Stimulated activated CD8-positive, alpha-beta memory T cell treated with anti-CD3 and anti-CD28 coated beads, Interleukin-7, amount 100 ng/mL, for 1 hour (primary cell): ENCODE results near the gene ZSWIM3.

ENCODE experiments used
- DNase-seq, 2 donors: peaks; one replicate each; pipeline ENCODE4 v3.0.0-alpha.2; 2020; ENCODE audit warnings: low read depth in 2 of 2

The ZSWIM3 gene

GRCh38 chr20:45833030-45833882 lies 24.2 kb upstream of the ZSWIM3 start, which contains the start of gene SNX21:
Gene SNX21, plus strand, starts transcription at chr20:45833799. Its CDS starts 121 bp downstream, at chr20:45833920.
- DNase-seq, result no peak

- no peak for DNase-seq
Observed at GRCh38 chr20:45833883-45834796, 23.3 kb upstream of the ZSWIM3 start.

GRCh38 chr20:45834797-45835161 lies 22.6 kb upstream of the ZSWIM3 start:
- DNase-seq, result no peak

DNA sequence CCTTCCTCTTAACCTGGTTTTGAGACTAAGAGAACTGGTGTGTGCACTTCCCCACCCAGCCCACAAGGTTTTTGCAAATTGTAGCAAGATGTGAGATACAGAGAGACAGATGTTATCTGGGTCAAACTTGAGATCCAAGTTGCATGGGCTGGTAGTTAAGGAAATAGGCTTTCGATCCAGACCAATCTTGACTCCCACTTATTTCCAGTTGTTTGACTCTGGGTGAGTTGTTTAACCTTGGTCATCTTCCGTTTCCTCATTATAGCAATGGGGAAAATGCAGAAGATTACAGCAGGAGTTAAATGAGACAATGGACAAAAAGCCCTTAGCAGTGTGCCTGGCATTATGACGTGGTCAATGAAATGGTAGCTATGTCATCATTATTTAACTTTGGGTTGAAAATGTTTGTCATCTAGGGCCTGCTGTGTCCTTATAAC lies 22.1 kb upstream of the ZSWIM3 start:
- no peak for DNase-seq

DNA sequence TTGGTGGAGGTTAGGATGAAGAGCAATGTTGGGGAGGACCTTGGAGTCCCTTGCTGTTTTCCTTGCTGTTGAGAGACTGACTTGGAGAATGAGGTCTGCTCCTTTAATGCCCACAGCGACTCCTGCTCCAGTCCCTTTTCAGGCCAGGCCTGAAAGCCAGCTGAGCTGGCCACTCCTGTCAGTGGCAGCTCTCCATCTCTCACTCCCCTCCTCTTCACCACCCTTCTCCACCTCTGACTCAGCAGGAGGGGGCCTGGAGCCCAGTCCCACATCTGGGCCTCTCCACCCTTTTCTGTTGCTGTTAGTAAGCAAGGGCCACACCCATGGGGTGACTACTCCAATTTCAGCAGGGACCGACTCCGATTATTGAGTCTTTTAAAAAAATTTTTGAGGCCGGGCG lies 21.6 kb upstream of the ZSWIM3 start:
- DNase-seq, result no peak

- DNase-seq, result no peak
Observed at GRCh38 chr20:45836841-45837240, 20.6 kb upstream of the ZSWIM3 start.

GRCh38 chr20:45840700-45841198 lies 16.7 kb upstream of the ZSWIM3 start:
- DNase-seq, result no peak

GRCh38 chr20:45841407-45842129 lies 15.8 kb upstream of the ZSWIM3 start:
- DNase-seq, result no peak

DNA sequence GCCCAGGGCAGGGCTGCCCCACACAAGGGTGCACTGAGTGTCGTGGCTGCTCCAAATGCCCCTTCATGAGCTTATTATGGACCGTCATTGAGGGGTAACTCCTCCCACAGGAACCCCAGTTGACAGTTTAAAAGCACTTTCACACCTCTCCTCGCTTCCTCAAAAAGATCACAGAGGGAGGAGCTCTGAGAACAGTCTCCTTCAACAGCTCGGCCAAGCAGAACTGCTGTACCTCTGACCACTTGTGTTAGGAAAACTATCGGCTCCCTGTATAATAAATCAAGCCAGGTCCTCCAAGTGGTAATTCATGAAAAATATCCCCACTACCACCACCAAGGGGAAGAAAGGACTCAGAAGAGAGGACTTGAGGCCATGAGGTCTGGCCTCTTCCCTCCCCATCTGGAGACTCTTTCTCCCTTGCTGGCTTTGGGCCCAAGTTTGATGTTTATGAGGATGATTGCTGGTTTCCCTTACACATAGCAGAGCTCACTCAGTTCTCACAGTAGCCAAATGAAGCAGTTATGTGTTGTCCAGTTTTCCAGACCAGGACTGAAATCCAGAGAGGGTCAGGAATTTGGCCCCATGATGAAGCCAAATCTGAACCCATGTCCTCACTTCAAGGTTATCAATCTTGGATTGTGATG lies 15.1 kb upstream of the ZSWIM3 start:
- no peak for DNase-seq

DNA sequence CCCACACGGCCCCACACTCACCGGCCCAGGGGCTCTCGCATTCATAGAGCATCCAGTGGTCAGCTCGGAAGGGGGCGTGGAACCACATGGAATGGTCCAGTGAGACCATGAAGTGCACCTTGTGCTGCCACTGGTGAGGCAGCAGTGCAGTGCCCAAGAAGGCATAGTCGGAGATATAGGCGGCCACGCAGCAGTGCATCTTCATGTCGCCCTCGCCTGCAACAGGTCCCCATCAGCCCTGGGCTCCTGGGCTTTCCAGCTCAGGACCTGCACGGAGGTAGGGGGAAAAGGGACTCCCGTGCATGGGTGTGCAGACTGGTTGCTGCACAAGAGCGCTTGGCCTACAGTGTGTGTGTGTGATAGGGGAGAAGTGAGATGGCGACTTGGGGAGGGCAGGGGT lies 13.9 kb upstream of the ZSWIM3 start:
- DNase-seq, result no peak

- DNase-seq, result no peak
Observed at GRCh38 chr20:45845452-45845851, 12.0 kb upstream of the ZSWIM3 start.

DNA sequence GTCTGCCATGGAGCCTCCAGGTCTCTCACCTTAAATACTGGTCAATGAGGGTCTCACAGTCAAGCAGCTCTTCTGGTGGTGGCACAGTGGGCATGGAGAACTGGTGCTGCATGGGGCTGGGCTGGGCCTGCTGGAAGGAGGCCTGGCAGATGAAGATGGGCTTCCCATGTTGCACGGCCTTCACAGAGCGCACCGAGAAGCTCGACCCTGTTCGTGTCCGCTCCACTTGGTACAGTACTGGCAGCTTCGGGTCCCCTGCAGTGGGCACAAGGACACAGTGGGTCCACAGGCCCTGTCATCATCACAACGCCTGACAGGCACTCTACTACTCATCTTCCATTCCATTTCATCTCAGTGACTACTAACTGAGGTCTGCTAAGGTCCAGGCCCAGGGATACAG lies 9.0 kb upstream of the ZSWIM3 start:
- DNase-seq, result no peak

GRCh38 chr20:45848969-45849582 lies 8.3 kb upstream of the ZSWIM3 start:
- no peak for DNase-seq

GRCh38 chr20:45850238-45850637 lies 7.2 kb upstream of the ZSWIM3 start:
- DNase-seq, result no peak

DNA sequence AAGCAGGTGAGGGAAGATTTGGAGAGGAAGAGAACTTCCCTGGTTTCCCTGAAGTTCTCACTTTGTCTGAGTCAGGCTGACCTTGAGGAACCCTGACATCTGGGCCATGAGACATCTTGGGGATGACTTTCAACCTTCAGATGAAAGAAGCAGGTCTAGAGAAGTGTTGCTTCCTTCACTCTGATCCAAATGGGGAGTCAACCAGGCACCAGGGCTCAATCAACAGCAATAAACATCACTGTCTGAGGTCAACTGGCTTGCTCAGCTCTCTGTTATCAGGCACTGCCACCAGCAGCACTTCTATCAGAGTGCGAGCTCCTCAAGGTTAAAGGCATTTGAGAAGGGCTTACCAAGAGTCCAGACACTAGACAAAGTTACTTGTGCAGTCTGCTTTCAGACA lies 6.5 kb upstream of the ZSWIM3 start:
- no peak for DNase-seq

- no peak for DNase-seq
Observed at GRCh38 chr20:45851501-45851900, 5.9 kb upstream of the ZSWIM3 start.

DNA sequence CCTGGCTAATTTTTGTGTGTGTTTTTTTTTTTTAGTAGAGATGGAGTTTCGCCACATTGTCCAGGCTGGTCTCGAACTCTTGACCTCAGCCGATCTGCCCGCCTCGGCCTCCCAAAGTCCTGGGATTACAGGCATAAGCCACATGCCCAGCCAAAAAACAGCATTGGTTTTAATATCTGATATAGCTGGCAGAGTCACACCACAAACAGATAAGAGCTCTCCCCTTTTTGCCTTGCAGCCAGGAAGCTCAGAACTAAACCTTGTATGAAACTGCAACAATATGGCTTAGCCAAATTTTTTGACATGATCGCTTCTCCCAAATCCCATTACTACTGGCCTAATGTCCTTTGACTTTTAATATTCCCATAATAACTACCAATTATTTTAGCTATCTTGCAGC lies 5.1 kb upstream of the ZSWIM3 start:
- no peak for DNase-seq

GRCh38 chr20:45853484-45853883 lies 3.9 kb upstream of the ZSWIM3 start:
- no peak for DNase-seq

- no peak for DNase-seq
Observed at GRCh38 chr20:45857882-45858216, 435 bp downstream of the ZSWIM3 start.

GRCh38 chr20:45859916-45860315 lies 2.5 kb downstream of the ZSWIM3 start:
- DNase-seq, result no peak
